Measurements from ENCODE around the gene RGS6. TPM values are rescaled to one million over a fixed set of nuclear protein-coding genes. Genes with fewer than 3 reads are reported as not detected.

RGS6 gene
- total RNA-seq, 2 experiments from 2014 or later = not detected

DNA sequence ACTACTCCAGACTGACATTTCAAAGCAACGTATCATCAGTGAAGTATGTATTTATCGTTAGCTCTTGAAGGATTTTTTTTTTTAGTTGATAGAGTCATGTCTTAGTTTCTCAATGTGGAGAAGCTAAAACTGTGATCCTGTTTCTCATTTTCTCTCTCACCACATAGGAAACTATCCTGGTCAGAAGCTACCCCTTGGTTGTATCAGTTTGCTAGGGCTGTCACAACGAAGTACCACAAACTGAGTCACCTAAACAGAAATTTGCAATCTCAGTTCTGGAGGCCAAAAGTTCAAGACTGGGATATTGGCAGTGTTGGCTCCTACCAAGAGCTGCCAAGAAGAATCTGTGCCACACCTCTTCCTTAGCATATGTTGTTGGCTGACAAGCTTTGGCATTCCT is 369.1 kb downstream of the RGS6 start:
- H3K27me3 Mint-ChIP-seq = peaks cover 10% of the 10 kb centered on the region
- ChIA-PET CTCF (interaction anchor here (1.2 kb wide), 1 partner anchor 10 kb away, joined by 3 read pairs; no protein-coding TSS in a partner anchor), POLR2A (interaction anchor here (0.9 kb wide), 1 partner anchor 10 kb away, joined by 3 read pairs; no protein-coding TSS in a partner anchor)
- intact Hi-C loops (cut with micrococcal nuclease) = no loop called here
- DNase-seq (no peak), ATAC-seq (no peak)
- TF ChIP-seq, protein P1, sequence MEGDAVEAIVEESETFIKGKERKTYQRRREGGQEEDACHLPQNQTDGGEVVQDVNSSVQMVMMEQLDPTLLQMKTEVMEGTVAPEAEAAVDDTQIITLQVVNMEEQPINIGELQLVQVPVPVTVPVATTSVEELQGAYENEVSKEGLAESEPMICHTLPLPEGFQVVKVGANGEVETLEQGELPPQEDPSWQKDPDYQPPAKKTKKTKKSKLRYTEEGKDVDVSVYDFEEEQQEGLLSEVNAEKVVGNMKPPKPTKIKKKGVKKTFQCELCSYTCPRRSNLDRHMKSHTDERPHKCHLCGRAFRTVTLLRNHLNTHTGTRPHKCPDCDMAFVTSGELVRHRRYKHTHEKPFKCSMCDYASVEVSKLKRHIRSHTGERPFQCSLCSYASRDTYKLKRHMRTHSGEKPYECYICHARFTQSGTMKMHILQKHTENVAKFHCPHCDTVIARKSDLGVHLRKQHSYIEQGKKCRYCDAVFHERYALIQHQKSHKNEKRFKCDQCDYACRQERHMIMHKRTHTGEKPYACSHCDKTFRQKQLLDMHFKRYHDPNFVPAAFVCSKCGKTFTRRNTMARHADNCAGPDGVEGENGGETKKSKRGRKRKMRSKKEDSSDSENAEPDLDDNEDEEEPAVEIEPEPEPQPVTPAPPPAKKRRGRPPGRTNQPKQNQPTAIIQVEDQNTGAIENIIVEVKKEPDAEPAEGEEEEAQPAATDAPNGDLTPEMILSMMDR (IDR thresholded peaks at IDR 0.05) = no peak
- no peaks in the 10 kb centered on the region for H3K36me3 Mint-ChIP-seq (ENCODE audit: low read depth)
- no peak overlapping the region for H3K4me3 Mint-ChIP-seq
- peaks cover 5% of the 10 kb centered on the region for H3K9me3 Mint-ChIP-seq
- no peak overlapping the region for H3K27ac Mint-ChIP-seq
- H3K4me1 Mint-ChIP-seq (ENCODE audit: low read depth) = no peaks in the 10 kb centered on the region

DNA sequence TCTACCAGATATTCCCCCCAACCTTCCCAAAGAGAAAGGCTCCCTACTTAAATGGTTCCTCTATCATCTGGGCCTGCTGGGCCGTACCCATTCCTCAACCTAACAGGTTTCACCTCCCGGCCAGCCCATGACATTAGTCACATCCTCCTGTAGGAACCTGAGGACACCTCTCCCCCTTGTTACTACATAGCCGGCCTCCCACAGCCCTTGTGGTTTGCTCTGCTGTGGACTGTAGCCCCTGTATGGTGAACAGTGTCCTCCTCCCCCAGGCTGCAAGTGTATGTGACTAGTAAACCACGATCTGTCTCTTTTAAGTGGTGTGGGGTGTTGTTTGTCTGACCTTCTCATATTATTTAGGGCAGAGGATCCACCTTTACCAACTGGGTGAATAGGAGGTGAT is 371.7 kb downstream of the RGS6 start:
- no peaks in the 10 kb centered on the region for H3K36me3 Mint-ChIP-seq (ENCODE audit: low read depth)
- intact Hi-C loops (cut with micrococcal nuclease) = no loop called here
- H3K9me3 Mint-ChIP-seq = peaks cover 5% of the 10 kb centered on the region
- no peak overlapping the region for H3K4me3 Mint-ChIP-seq
- ChIA-PET POLR2A (no interaction called here), CTCF (no interaction called here)
- H3K4me1 Mint-ChIP-seq (ENCODE audit: low read depth) = no peaks in the 10 kb centered on the region
- TF ChIP-seq, protein P1 (IDR thresholded peaks at IDR 0.05) = no peak
- ATAC-seq (no peak), DNase-seq (peak; percentile 4)
- no peak overlapping the region for H3K27ac Mint-ChIP-seq
- H3K27me3 Mint-ChIP-seq = peaks cover 13% of the 10 kb centered on the region

DNA sequence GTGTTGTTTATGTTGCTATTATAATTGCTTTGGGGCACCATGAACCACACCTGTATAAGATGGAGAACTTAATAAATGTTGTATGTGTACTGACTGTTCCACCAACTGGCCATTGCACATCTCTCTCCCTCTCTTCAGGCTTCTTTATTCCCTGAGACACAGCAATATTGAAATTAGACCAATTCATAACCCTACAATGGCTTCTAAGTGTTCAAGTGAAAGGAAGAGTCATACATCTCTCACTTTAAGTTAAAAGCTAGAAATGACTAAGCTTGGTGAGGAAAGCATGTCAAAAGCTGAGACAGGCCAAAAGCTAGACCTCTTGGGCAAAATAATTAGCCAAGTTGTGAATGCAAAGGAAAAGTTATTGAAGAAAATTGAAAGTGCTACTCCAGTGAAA is 373.3 kb downstream of the RGS6 start:
- intact Hi-C loops (cut with micrococcal nuclease) = no loop called here
- Mint-ChIP-seq H3K36me3 (ENCODE audit: low read depth) (no peaks in the 10 kb centered on the region), H3K4me3 (no peak overlapping the region), H3K27ac (no peak overlapping the region), H3K9me3 (peaks cover 5% of the 10 kb centered on the region), H3K27me3 (peaks cover 12% of the 10 kb centered on the region), H3K4me1 (ENCODE audit: low read depth) (no peaks in the 10 kb centered on the region)
- ATAC-seq (no peak), DNase-seq (no peak)
- ChIA-PET POLR2A (no interaction called here), CTCF (interaction anchor here (1.3 kb wide), 1 partner anchor 14 kb away, joined by 3 read pairs; no protein-coding TSS in a partner anchor)
- TF ChIP-seq, protein P1 (IDR thresholded peaks at IDR 0.05) = no peak

DNA sequence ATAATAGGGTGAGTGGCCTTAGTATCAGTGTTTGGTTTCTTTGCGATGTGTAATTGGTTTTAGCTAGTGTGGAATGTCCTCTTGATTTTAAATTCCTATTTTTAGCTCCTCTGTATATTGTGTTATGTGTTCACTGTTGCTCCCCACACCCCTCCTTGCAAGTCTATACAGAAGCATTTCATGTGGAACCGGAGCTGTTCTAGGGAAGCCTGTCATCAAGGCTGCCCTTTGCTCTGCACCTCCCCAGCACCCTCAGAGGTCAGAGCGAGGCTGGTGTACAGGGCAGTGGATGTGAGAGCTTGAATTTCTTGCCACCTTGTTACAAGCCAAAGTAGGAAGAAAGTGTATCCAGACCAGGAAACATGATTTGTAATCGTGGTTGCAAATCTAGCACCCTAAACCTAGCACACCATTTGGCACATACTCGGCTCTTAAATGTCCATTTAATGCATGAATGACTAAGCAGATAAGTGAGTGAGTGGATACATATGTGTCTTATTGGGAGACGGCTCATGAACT is 376.8 kb downstream of the RGS6 start:
- ATAC-seq (no peak), DNase-seq (no peak)
- TF ChIP-seq, protein P1 (IDR thresholded peaks at IDR 0.05) = no peak
- CTCF ChIA-PET = interaction anchor here (0.6 to 1.0 kb wide), 2 partner anchors 111 to 167 kb away, joined by 3 read pairs; no protein-coding TSS in a partner anchor
- POLR2A ChIA-PET = no interaction called here
- H3K27me3 Mint-ChIP-seq = peaks cover 11% of the 10 kb centered on the region
- no peak overlapping the region for H3K27ac Mint-ChIP-seq
- no peak overlapping the region for H3K4me3 Mint-ChIP-seq
- H3K36me3 Mint-ChIP-seq (ENCODE audit: low read depth) = no peaks in the 10 kb centered on the region
- no peaks in the 10 kb centered on the region for H3K4me1 Mint-ChIP-seq (ENCODE audit: low read depth)
- intact Hi-C loops (cut with micrococcal nuclease) = no loop called here
- H3K9me3 Mint-ChIP-seq = peaks cover 5% of the 10 kb centered on the region

DNA sequence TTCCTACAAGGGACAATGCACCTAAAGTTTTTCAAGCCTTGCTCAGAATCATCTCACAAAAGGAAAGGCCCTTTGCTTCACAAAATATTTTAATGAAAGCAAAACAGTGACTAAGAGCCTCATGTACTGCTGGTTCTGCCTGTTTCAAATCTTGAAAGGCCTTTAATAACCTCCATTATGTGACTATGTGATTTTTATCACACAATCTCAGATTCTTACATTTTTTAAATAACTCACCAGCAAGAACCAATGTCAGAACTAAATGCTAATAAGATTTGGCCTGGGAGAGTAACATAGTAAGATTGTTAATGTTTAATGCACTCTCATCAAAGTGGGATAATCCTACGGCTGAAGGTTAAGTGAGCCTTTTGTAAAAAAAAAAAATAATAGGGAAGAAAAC is 378.9 kb downstream of the RGS6 start:
- no peak for DNase-seq
- peaks cover 9% of the 10 kb centered on the region for H3K27me3 Mint-ChIP-seq
- H3K4me1 Mint-ChIP-seq (ENCODE audit: low read depth) = no peaks in the 10 kb centered on the region
- H3K36me3 Mint-ChIP-seq (ENCODE audit: low read depth) = no peaks in the 10 kb centered on the region
- CTCF ChIA-PET = no interaction called here
- ATAC-seq = no peak
- no peak overlapping the region for H3K4me3 Mint-ChIP-seq
- intact Hi-C loops (cut with micrococcal nuclease) = no loop called here
- TF ChIP-seq, protein P1 (IDR thresholded peaks at IDR 0.05) = no peak
- no peaks in the 10 kb centered on the region for H3K9me3 Mint-ChIP-seq
- POLR2A ChIA-PET = no interaction called here
- H3K27ac Mint-ChIP-seq = no peak overlapping the region

All from activated CD8-positive, alpha-beta T cell treated with anti-CD3 and anti-CD28 coated beads for 36 hours (primary cell).